H9 (cell line): ENCODE measurements around the gene PHKG2. TPM values are rescaled to one million over a fixed set of nuclear protein-coding genes. Genes with fewer than 3 reads are reported as not detected.

ENCODE experiments used
- DNase-seq: peaks from one replicate; pipeline ENCODE4 v3.0.0-alpha.2; 2017
- H2AFZ ChIP-seq: one replicate; pipeline ENCODE4 v1.6.1; 2013; ENCODE audit warnings: mild to moderate bottlenecking, low read length, control low read depth, moderate library complexity
- H2AK5ac ChIP-seq: 2 replicates; pipeline ENCODE4 v1.6.1; 2013; ENCODE audit warnings: low read length, control low read depth, mixed read lengths; ENCODE audit not compliant: insufficient read length
- H2BK120ac ChIP-seq: one replicate; pipeline ENCODE4 v1.6.1; 2013; ENCODE audit warnings: low read depth, mild to moderate bottlenecking, low read length, control low read depth, inconsistent platforms; ENCODE audit not compliant: poor library complexity, severe bottlenecking
- H2BK12ac ChIP-seq: 2 replicates; pipeline ENCODE4 v1.6.1; 2013; ENCODE audit warnings: low read length, control low read depth, mixed read lengths, low read depth; ENCODE audit not compliant: insufficient read length
- H2BK15ac ChIP-seq: 2 replicates; pipeline ENCODE4 v1.6.1; 2013; ENCODE audit warnings: low read depth, low read length, control low read depth
- H2BK20ac ChIP-seq: one replicate; pipeline ENCODE4 v1.6.1; 2013; ENCODE audit warnings: low read depth, mild to moderate bottlenecking, low read length, control low read depth, inconsistent platforms; ENCODE audit not compliant: poor library complexity, severe bottlenecking
- H2BK5ac ChIP-seq: 2 replicates; pipeline ENCODE4 v1.6.1; 2013; ENCODE audit warnings: low read length, control low read depth, mixed read lengths; ENCODE audit not compliant: insufficient read length
- H3K14ac ChIP-seq: 2 replicates; pipeline ENCODE4 v1.6.1; 2013; ENCODE audit warnings: low read length, control low read depth; ENCODE audit not compliant: insufficient read depth
- H3K18ac ChIP-seq: 2 replicates; pipeline ENCODE4 v1.6.1; 2013; ENCODE audit warnings: low read depth, mild to moderate bottlenecking, mixed read lengths, low read length, control low read depth; ENCODE audit not compliant: insufficient read length
- H3K23ac ChIP-seq: 2 replicates; pipeline ENCODE4 v1.6.1; 2013; ENCODE audit warnings: low read length, control low read depth, mixed read lengths, low read depth; ENCODE audit not compliant: insufficient read length
- H3K23me2 ChIP-seq: 2 replicates; pipeline ENCODE4 v1.6.1; 2013; ENCODE audit warnings: low read depth, mild to moderate bottlenecking, mixed read lengths, low read length, control low read depth; ENCODE audit not compliant: insufficient read length, poor library complexity, severe bottlenecking
- H3K27ac ChIP-seq: 2 replicates; pipeline ENCODE4 v1.5.1; 2013; ENCODE audit warnings: low read length, control low read depth, mixed read lengths, low read depth; ENCODE audit not compliant: insufficient read length
- H3K27me3 ChIP-seq: 2 replicates; pipeline ENCODE4 v1.6.1; 2013; ENCODE audit warnings: low read length, control low read depth, inconsistent platforms; ENCODE audit not compliant: insufficient read depth
- H3K4ac ChIP-seq: 2 replicates; pipeline ENCODE4 v1.6.1; 2013; ENCODE audit warnings: low read depth, mild to moderate bottlenecking, control low read depth, inconsistent platforms, low read length, moderate library complexity
- H3K4me1 ChIP-seq: 2 replicates; pipeline ENCODE4 v1.6.1; 2013; ENCODE audit warnings: low read length, control low read depth, inconsistent platforms; ENCODE audit not compliant: insufficient read depth
- H3K4me2 ChIP-seq: 2 replicates; pipeline ENCODE4 v1.6.1; 2013; ENCODE audit warnings: low read length, control low read depth, mixed read lengths; ENCODE audit not compliant: insufficient read length, insufficient read depth
- H3K56ac ChIP-seq: 2 replicates; pipeline ENCODE4 v1.6.1; 2013; ENCODE audit warnings: low read depth, mild to moderate bottlenecking, mixed read lengths, low read length, control low read depth; ENCODE audit not compliant: insufficient read length
- H3K79me1 ChIP-seq: 2 replicates; pipeline ENCODE4 v1.6.1; 2013; ENCODE audit warnings: low read depth, mild to moderate bottlenecking, moderate library complexity, low read length, control low read depth, inconsistent platforms; ENCODE audit not compliant: insufficient read depth, poor library complexity, severe bottlenecking
- H3K79me2 ChIP-seq: 2 replicates; pipeline ENCODE4 v1.6.1; 2013; ENCODE audit warnings: low read length, control low read depth, inconsistent platforms; ENCODE audit not compliant: insufficient read depth
- H3K9ac ChIP-seq: 2 replicates; pipeline ENCODE4 v1.6.1; 2013; ENCODE audit warnings: low read length, control low read depth, mixed read lengths; ENCODE audit not compliant: insufficient read length; ENCODE audit errors: extremely low read depth
- H3K9me3 ChIP-seq: one replicate; pipeline ENCODE4 v1.6.1; 2013; ENCODE audit warnings: low read depth, low read length, inconsistent platforms; ENCODE audit not compliant: control insufficient read depth
- H3T11ph ChIP-seq: one replicate; pipeline ENCODE4 v1.6.1; 2013; ENCODE audit warnings: mild to moderate bottlenecking, low read length, control low read depth, inconsistent platforms
- H4K20me1 ChIP-seq: one replicate; pipeline ENCODE4 v1.6.1; 2013; ENCODE audit not compliant: control insufficient read depth, insufficient read length, insufficient read depth
- H4K5ac ChIP-seq: 2 replicates; pipeline ENCODE4 v1.6.1; 2013; ENCODE audit warnings: low read depth, mild to moderate bottlenecking, mixed read lengths, low read length, control low read depth; ENCODE audit not compliant: insufficient read length
- H4K8ac ChIP-seq: replicated peaks from 2 replicates; pipeline ENCODE4 v1.6.1; 2013; ENCODE audit warnings: low read length, control low read depth, mixed read lengths, low read depth; ENCODE audit not compliant: insufficient read length
- H4K91ac ChIP-seq: 2 replicates; pipeline ENCODE4 v1.6.1; 2013; ENCODE audit warnings: low read depth, mild to moderate bottlenecking, moderate library complexity, mixed read lengths, low read length, control low read depth; ENCODE audit not compliant: insufficient read length
- H3K27ac Mint-ChIP-seq, 3 experiments: 2 replicates in 2 of 3; 3 replicates in 1 of 3; pipeline ENCODE4 v1.8.0; 2020 to 2021; ENCODE audit warnings: mixed read lengths in 3 of 3, mild to moderate bottlenecking in 1 of 3, moderate library complexity in 1 of 3
- H3K27me3 Mint-ChIP-seq: 2 replicates; pipeline ENCODE4 v1.8.0; 2021; ENCODE audit warnings: low read depth, mild to moderate bottlenecking, moderate library complexity, mixed read lengths
- H3K36me3 Mint-ChIP-seq, 3 experiments: 2 replicates in 2 of 3; 3 replicates in 1 of 3; pipeline ENCODE4 v1.8.0; 2020 to 2021; ENCODE audit warnings: low read depth in 3 of 3, mixed read lengths in 3 of 3; ENCODE audit not compliant: insufficient read depth in 1 of 3
- H3K4me1 Mint-ChIP-seq, 2 experiments: 2 replicates each; pipeline ENCODE4 v1.8.0; 2020; ENCODE audit warnings: mixed read lengths in 2 of 2
- H3K4me3 Mint-ChIP-seq, 2 experiments: 2 replicates in 1 of 2; 3 replicates in 1 of 2; pipeline ENCODE4 v1.8.0; 2020 to 2021; ENCODE audit warnings: mild to moderate bottlenecking in 2 of 2, mixed read lengths in 2 of 2, moderate library complexity in 1 of 2
- H3K9me3 Mint-ChIP-seq, 2 experiments: 2 replicates in 1 of 2; 3 replicates in 1 of 2; pipeline ENCODE4 v1.8.0; 2020; ENCODE audit warnings: mild to moderate bottlenecking in 2 of 2, mixed read lengths in 2 of 2, moderate library complexity in 1 of 2
- WGBS: extraction: QIAGEN DNeasy Blood & Tissue Kit; methylation state at CpG from one replicate; pipeline ENCODE4 v1.1.7; 2013; ENCODE audit warnings: missing lambda C conversion rate, low lambda C conversion rate, mixed read lengths; ENCODE audit not compliant: insufficient read length; ENCODE audit errors: extremely low coverage; 5-methylcytosine and 5-hydroxymethylcytosine counted together
- total RNA-seq: library from RNA; stranded (reverse); gene quantifications from 2 replicates; pipeline ENCODE4 v1.2.1, GENCODE V29; 2021
- TF ChIP-seq, protein P1 (sequence below): fragments of 200-600 bp; sonication (generic); conservative IDR thresholded peaks from 3 replicates; pipeline ENCODE4 v1.8.0; 2021; ENCODE audit warnings: antibody characterized with exemption, mild to moderate bottlenecking

Gene PHKG2
- total RNA-seq, 1 experiment from 2014 or later: 46.6 TPM

DNA sequence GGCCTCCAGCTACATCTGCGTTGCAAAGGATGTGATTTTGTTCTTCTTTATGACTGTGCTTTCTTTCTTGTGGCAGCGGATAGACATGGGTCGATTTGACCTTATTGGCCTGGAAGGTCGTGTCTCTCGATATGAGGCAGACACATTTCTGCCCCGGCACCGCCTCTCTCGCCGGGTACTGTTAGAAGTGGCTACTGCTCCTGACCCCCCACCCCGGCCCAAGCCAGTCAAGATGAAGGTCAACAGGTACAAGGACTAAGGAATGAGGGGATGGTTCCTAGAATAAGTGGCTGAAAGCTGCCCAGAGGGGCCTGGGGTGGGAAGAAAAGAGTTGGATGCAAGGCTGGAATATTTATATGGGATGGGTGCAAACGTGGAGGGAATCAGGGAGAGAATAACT, 28.1 kb upstream of the PHKG2 start:
- Histone ChIP-seq H2BK20ac (no peak overlapping the region), H4K8ac (no peak overlapping the region), H3K23me2 (no peaks in the 10 kb centered on the region), H3K23ac (no peak overlapping the region), H3K79me2 (no peaks in the 10 kb centered on the region), H3K56ac (no peak overlapping the region), H4K91ac (no peak overlapping the region), H3K14ac (no peak overlapping the region), H3K9me3 (no peaks in the 10 kb centered on the region), H3K4me2 (no peak overlapping the region), H2BK15ac (no peak overlapping the region), H3K4me1 (no peaks in the 10 kb centered on the region), H3T11ph (no peak overlapping the region), H3K18ac (no peak overlapping the region), H3K9ac (no peak overlapping the region), H3K27ac (no peak overlapping the region), H3K27me3 (no peaks in the 10 kb centered on the region), H3K4ac (no peak overlapping the region), H2BK5ac (no peak overlapping the region), H2AK5ac (no peak overlapping the region), H4K5ac (no peak overlapping the region), H4K20me1 (no peaks in the 10 kb centered on the region), H3K79me1 (no peaks in the 10 kb centered on the region), H2BK12ac (no peak overlapping the region), H2AFZ (no peak overlapping the region), H2BK120ac (no peak overlapping the region)
- Mint-ChIP-seq H3K4me3 (no peak overlapping the region), H3K27me3 (no peaks in the 10 kb centered on the region), H3K27ac (no peak overlapping the region), H3K36me3 (peaks cover 68 to 89% (median 76%) of the 10 kb centered on the region in 3 experiments), H3K4me1 (no peaks in the 10 kb centered on the region), H3K9me3 (no peaks in the 10 kb centered on the region; a peak in 1 of 5 replicates)
- TF ChIP-seq, protein P1, sequence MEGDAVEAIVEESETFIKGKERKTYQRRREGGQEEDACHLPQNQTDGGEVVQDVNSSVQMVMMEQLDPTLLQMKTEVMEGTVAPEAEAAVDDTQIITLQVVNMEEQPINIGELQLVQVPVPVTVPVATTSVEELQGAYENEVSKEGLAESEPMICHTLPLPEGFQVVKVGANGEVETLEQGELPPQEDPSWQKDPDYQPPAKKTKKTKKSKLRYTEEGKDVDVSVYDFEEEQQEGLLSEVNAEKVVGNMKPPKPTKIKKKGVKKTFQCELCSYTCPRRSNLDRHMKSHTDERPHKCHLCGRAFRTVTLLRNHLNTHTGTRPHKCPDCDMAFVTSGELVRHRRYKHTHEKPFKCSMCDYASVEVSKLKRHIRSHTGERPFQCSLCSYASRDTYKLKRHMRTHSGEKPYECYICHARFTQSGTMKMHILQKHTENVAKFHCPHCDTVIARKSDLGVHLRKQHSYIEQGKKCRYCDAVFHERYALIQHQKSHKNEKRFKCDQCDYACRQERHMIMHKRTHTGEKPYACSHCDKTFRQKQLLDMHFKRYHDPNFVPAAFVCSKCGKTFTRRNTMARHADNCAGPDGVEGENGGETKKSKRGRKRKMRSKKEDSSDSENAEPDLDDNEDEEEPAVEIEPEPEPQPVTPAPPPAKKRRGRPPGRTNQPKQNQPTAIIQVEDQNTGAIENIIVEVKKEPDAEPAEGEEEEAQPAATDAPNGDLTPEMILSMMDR: no peak
- WGBS: no CpG with 5 or more reads among the region's 11 CpGs
- no peak for DNase-seq
